ENCODE measurements around the gene SLITRK4.

SLITRK4 gene, protein sequence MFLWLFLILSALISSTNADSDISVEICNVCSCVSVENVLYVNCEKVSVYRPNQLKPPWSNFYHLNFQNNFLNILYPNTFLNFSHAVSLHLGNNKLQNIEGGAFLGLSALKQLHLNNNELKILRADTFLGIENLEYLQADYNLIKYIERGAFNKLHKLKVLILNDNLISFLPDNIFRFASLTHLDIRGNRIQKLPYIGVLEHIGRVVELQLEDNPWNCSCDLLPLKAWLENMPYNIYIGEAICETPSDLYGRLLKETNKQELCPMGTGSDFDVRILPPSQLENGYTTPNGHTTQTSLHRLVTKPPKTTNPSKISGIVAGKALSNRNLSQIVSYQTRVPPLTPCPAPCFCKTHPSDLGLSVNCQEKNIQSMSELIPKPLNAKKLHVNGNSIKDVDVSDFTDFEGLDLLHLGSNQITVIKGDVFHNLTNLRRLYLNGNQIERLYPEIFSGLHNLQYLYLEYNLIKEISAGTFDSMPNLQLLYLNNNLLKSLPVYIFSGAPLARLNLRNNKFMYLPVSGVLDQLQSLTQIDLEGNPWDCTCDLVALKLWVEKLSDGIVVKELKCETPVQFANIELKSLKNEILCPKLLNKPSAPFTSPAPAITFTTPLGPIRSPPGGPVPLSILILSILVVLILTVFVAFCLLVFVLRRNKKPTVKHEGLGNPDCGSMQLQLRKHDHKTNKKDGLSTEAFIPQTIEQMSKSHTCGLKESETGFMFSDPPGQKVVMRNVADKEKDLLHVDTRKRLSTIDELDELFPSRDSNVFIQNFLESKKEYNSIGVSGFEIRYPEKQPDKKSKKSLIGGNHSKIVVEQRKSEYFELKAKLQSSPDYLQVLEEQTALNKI

DNA sequence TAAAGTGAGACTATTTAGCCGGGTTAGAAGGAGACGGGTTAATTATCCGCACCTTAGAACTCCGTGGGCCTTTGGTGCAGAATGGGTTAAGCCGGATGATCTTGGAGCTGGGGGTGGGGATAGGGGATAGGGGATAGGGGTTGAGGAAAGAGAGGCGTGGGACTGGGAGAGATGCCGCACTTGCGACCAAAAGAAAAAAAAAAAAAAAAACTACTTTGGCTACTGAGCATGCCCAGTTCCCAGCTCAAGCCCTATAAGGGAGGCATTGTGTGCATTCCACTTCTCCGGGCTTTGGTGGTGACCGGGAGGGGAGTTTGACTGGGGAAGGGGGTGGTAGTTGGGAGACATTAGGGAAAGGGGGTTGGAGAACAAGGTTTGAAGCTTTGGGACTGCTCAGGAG is at the start of gene SLITRK4:
SLITRK4 (minus strand) TSS at position 187 of the 400 bp plus-strand sequence. CDS start 4,993 bp downstream, outside the sequence.
- no peak for DNase-seq (ENCODE audit: low read depth in 2 of 2)

- DNase-seq (ENCODE audit: low read depth in 2 of 2): no peak
Observed at GRCh38 chrX:143683486-143683885, 47.6 kb upstream of the SLITRK4 start.

DNA sequence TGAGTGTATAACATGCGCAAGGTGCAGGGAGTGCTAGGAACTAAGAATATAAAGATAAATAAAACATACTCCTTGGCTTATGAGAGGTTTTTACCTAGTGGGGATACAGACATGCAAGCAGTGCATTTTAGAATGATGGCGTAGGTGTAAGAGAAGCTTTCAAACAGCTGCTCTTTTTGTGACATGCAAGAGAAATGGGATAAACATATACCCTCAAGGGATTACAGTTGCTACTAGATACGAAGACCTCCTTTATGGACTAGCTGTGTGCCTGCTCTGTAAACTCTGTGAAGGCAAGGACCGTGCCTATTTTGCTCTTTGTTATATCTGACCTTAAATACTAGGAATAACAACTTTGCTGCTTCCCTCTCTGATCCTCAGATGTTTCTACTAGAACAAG is 39.0 kb upstream of the SLITRK4 start:
- DNase-seq (ENCODE audit: low read depth in 2 of 2): no peak

DNA sequence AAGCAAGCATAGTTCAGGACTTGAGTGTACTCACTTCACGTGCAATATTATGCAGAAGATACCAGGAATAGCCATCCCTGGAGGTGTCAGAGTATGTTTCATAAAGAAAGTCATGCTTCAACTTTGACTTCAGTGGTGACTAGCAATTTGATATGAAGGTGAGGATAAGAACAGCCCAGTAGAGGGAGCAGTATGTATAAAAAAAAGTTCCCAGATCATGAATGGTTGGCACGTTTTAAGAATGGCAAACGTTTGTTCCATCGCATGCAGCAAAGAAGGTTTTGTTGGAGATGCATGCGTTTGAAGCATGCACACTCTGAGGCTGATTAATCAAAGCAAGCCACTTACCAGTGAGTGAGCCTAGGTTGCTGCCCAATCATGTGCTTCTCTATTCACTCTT is 33.5 kb upstream of the SLITRK4 start:
- DNase-seq (ENCODE audit: low read depth in 2 of 2): no peak

- no peak for DNase-seq (ENCODE audit: low read depth in 2 of 2)
Observed at GRCh38 chrX:143664302-143664701, 28.4 kb upstream of the SLITRK4 start.

GRCh38 chrX:143663755-143664154 is 27.9 kb upstream of the SLITRK4 start:
- no peak for DNase-seq (ENCODE audit: low read depth in 2 of 2)

- no peak for DNase-seq (ENCODE audit: low read depth in 2 of 2)
Observed at GRCh38 chrX:143661286-143661685, 25.4 kb upstream of the SLITRK4 start.

DNA sequence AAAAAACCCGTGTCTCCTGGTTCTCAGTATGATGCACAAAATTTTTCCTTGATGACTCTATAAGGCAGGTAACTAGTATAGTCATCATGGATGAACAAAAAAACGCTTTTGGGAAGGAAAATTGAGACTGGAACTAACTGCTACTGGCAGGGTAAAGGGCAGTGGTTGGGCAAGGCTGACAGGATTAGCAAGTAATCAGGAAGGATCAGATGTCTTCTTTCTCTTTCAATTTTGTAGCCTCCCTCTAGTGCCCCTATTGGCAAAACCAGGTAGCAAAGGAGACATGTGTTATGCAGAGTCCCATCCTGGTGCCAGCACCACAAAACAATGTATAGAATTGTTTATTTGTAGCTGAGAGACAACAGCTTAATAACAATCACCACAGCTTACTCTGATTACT is 12.8 kb upstream of the SLITRK4 start:
- no peak for DNase-seq (ENCODE audit: low read depth in 2 of 2)

DNA sequence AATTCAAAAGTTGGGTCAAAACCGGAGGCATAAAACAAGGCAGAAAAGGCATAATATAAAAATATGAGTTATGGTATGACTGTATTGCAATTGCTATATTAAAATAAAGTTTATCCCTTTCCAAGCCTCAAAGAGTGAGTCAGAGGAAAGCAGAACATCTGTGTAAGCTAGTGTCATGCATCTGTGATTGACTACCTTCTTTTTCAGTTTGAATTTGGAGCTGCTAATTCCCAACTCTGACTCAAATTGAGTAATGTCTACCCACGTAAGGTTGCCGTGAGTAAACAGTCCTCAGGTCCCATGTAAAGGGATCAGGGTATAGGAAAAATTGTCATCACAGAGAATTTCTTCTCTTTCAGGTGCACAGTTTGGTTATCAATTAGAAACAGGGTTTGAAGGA is 6.5 kb upstream of the SLITRK4 start:
- DNase-seq (ENCODE audit: low read depth in 2 of 2): no peak

GRCh38 chrX:143636831-143637230 is 930 bp upstream of the SLITRK4 start:
- no peak for DNase-seq (ENCODE audit: low read depth in 2 of 2)

DNA sequence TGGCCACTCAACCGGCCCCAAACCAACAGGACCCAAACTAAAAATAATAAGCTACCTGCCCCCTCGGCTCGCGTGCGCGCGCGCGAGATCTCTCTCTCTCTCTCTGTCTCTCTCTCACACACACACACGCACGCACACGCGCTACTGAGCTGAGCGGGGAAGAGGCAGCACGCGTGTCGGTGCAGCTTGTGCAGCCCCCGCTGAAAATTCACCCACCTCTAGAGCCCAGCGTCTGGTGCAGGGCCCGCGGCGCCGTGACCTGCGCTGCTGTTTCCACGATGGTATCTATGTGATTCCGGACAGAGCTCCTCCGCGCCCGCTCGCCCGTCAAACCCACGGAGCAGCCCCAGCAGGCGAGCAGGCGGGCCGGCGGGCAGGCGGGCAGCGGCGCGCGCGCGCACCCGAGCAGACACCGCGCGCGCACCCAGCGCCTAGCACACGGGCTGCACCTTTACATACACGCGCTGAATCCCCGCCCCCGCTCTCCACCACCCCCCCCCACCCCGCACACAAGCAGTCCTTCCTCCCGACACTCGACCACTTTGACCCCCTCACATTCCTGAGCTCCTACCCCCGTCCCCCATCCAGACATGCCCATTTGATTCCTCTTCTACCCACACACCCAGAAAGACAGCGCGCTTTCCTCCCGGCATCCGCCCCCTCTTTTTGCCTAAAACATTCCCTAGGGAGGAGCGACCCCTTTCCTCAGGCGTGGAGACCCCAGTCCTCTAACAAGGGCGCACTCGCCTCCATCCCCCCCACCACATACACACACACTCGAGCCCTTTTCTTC is 1.0 kb downstream of the SLITRK4 start:
- no peak for DNase-seq (ENCODE audit: low read depth in 2 of 2)

DNA sequence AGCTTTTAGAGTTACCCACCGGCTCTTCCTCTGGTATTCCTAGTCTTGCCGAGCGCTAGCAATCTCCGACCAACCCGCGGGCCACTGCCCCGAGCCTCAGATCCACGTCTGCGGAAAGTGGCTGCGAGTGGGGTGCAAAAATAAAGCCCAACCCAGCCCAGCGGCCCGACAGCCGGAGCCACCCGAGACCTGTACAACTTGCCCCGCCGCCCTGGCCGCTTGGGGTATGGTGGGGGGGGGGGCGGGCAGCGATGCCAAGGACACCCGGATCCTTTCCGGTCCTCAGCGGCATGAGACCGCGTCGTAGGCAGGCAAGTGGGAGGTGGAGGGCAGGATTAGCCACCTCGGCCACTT is 1.6 kb downstream of the SLITRK4 start:
- DNase-seq (ENCODE audit: low read depth in 2 of 2): no peak

DNA sequence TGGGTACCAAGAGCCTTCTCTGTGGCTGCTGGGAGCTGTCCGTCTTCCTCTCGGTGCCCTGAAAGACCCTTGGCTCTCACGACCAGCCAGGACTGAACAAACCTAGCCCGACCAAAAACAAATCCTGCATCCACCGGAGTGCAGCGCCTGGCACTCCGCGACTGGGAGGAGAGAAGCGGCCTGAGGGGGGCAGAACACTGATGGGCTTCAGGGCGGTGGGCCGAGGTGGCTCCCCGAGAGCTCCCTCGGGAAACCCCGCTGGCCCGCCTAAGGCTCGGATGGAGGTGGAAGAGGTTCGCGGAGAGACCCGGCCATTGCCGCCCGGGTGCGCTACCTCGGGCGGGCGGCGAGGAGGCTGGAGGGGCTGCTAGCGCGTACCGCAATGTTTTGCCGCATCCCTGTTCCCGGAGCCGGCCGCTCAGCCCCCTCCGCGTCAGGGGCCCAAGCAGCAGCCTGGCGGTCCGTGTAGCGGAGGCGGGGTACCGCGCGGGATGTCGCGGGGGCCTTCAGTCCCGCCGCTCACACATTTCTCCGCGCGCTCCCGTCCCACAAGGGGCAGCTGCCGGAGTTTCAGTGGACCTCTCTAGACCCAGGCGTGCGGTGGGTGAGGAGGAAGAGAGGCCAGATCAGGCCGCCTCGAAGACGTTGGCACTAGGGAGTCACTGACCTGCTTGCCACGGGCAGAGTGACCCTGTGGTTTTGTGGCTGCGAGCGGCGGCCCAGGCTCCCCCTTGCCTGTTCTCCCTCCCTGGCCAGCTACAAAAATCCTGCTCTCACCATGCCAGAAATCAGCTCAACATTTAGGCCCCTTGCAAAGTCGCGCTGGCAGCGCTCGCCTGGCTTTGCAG is 2.2 kb downstream of the SLITRK4 start:
- no peak for DNase-seq (ENCODE audit: low read depth in 2 of 2)

- no peak for DNase-seq (ENCODE audit: low read depth in 2 of 2)
Observed at GRCh38 chrX:143632625-143633410, 3.1 kb downstream of the SLITRK4 start.

- no peak for DNase-seq (ENCODE audit: low read depth in 2 of 2)
Observed at GRCh38 chrX:143623657-143624056, 12.2 kb downstream of the SLITRK4 start.

GRCh38 chrX:143621276-143621675 is 14.6 kb downstream of the SLITRK4 start:
- DNase-seq (ENCODE audit: low read depth in 2 of 2): no peak

DNA sequence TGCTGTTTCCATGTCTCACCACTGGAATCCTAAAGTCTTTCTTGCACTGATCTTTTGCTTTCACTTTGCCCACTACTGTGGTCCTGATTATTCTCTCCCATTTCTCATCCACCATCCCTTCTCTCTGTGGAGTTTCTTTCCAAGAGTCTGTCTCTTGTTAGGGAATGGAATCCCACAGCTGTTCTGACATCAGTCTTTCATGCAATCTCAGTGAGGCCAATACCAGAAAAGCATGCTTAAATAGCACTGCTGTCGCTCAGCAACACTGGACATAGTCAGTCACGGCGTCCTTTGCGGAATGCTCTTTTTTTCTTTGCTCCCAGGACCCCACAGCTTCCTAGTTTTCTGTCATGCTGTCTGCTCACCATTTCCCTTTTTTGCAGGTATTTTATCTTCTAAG is 20.1 kb downstream of the SLITRK4 start:
- no peak for DNase-seq (ENCODE audit: low read depth in 2 of 2)

DNA sequence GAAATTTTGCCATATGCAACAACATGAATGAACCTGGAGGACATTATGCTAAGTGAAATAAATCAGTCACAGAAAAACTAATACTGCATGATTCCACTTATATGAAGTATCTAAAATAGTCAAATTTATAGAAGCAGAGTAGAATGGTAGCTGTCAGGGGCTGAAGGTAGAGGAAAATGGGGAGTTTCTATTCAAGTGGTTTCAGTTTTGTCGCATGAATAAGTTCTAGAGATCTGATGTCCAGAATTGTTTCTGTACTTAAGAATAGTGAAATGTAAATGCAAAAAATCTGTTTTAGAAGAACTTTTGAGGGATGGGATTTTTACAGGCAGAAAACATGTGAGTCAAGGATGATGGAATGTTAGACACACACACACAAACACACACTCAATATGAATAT is 34.1 kb downstream of the SLITRK4 start:
- DNase-seq (ENCODE audit: low read depth in 2 of 2): no peak

DNA sequence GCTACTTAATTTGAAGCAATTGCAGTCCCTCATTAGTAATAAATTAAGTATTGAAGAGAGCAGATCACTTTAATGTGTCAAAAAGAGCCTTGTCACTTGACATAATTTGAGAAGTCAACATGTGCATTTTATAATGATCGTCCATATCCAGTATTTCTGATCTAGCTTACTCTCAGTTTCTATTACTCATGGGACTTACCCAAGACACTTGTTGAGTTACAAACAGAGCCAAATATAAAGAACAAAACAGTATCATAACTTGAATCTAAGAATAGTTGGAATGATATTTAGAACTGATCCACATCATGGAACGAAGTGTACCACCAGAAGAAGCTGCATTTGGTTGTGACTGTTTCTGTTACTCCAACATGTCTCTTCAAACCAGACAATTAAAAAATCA is 54.7 kb downstream of the SLITRK4 start:
- DNase-seq (ENCODE audit: low read depth in 2 of 2): no peak

DNA sequence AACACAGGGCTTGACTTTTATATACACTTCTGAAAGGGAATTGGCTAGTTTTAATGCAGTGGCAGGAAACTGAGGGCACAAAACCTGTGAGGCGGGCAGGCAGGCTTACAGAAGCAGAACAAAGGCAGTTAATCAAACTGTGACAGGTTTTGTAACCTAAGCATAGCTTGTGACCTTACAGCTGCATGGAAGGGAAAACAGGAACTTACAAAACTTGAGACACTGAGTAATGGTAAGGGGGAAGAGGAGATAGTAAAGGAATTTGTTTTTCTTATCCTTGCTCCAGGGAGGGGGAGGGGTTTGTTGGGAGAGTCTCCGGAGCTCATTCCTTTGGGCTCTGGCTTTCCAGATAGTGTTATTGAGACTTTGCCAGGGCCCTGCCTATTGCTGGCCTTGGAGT is 55.6 kb downstream of the SLITRK4 start:
- DNase-seq (ENCODE audit: low read depth in 2 of 2): no peak

Measured in stimulated activated CD8-positive, alpha-beta memory T cell treated with anti-CD3 and anti-CD28 coated beads, Interleukin-7, amount 100 ng/mL, for 1 hour (primary cell).